ENCODE data around the gene FAM13A.

DNA sequence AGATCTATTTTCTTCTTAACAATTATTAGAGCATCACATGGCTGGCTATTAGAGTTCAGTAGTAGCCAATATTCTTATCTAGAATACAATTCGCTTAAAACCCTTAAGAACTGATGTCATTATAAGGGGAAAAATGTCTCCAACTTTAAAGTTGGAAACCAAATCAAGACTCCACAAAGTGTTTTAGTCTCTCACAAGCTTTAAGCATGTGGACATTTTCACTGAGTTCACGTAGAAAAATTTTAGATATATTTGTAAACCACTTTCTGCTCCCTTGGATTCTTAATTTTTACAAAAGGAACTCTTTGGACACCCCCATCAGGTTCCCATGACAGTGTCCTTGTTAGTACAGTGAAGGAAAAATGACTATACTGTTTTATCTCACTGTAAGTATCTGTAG, 235.5 kb downstream of the FAM13A start:
- TF ChIP-seq, protein P1, sequence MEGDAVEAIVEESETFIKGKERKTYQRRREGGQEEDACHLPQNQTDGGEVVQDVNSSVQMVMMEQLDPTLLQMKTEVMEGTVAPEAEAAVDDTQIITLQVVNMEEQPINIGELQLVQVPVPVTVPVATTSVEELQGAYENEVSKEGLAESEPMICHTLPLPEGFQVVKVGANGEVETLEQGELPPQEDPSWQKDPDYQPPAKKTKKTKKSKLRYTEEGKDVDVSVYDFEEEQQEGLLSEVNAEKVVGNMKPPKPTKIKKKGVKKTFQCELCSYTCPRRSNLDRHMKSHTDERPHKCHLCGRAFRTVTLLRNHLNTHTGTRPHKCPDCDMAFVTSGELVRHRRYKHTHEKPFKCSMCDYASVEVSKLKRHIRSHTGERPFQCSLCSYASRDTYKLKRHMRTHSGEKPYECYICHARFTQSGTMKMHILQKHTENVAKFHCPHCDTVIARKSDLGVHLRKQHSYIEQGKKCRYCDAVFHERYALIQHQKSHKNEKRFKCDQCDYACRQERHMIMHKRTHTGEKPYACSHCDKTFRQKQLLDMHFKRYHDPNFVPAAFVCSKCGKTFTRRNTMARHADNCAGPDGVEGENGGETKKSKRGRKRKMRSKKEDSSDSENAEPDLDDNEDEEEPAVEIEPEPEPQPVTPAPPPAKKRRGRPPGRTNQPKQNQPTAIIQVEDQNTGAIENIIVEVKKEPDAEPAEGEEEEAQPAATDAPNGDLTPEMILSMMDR (IDR thresholded peaks at IDR 0.05), result no peak
- no peak for TF ChIP-seq POLR2A (IDR thresholded peaks at IDR 0.05)
- TF ChIP-seq POLR2AphosphoS5 (IDR thresholded peaks at IDR 0.05), result no peak
- no peak for TF ChIP-seq EP300 (IDR thresholded peaks at IDR 0.05)

Measured in suprapubic skin (tissue), 4 donors.